IPS-18c (cell line): Measurements from ENCODE around the gene GATA5.

Experiments used
- H3K4me3 ChIP-seq: 2 replicates; pipeline ENCODE4 v1.7.0; 2013; ENCODE audit warnings: low read depth, mild to moderate bottlenecking, low read length, moderate library complexity; ENCODE audit not compliant: insufficient read depth
- H3K9me3 ChIP-seq: one replicate; pipeline ENCODE4 v1.6.1; 2013; ENCODE audit warnings: mild to moderate bottlenecking, low read length, moderate library complexity; ENCODE audit not compliant: control insufficient read depth, insufficient read depth

The GATA5 gene

DNA sequence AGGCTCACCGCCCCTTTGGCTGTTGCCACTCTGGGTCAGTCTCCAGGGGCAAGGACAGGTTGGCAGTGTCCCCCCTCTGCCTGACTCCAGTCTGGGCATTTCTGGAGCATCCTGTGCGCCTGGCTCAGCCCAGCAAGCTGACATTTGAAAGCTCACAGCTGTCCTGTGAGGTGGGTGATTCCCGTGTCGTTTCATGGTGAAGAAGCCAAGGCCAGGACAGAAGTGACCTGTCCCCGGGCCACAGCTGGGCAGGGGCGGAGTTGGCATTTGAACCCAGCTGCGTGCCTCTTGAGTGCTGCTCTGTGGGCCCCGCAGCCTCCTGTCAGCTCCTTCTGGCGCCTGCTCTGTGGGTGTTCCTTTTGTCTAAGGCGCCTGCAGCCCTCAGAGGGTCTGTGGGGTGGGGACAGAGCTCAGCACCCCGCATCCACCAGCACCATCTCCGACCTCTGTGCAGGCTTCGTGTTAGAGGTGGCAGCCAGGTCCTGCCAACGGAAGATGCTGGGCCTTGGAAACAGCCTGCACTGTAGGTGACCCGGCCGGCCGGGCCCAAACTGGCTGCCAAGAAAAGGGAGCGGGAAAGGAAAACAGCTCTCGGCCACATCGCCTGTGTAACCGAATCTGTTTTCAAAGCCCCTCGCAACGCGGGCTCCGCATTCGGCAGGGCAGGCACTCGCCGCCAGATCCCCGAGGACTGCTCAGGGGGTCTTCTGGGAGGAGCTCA lies 5.8 kb upstream of the GATA5 start:
- Histone ChIP-seq H3K9me3 (no peaks in the 10 kb centered on the region), H3K4me3 (no peak overlapping the region)

DNA sequence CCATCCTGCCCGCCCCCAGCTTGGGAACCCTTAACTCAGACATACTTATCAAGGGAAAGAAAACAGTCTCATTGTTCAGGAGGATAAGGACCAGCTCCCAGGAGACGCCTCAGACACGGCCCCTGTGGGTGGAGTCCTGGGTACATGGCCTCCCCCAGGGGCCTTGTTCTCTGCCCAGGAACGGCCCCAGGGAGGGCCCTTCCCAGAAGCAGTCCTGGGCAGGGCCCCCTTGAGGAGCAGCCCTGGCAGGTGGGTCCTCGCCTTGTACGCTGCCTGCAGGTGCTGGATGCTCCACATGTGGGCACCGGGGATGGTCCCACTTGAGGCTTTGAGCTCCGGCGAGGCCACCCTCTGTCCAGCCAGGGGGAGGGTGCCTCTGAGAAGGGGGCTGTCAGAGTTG lies 4.5 kb upstream of the GATA5 start:
- Histone ChIP-seq H3K9me3 (no peaks in the 10 kb centered on the region), H3K4me3 (no peak overlapping the region)

DNA sequence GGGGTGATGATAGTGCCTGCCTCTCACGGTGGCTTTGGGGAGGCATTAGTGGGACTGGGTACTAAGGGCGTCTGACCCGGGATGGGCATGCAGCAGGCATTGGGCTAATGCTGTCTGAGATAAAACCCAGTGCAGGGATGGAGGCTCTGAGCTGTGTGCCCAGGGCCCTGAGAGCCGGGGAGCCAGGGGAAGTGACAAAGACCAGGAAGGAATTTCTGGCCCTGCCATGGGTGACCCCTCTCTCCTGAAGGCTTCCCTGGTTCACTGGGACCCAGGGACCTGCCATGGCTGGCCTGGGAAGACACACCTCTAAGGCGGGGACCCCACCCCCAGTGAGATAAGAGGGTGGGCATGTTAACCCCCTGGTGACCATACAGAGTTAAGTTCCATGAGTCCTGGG lies 3.9 kb upstream of the GATA5 start:
- H3K9me3 ChIP-seq = no peaks in the 10 kb centered on the region

DNA sequence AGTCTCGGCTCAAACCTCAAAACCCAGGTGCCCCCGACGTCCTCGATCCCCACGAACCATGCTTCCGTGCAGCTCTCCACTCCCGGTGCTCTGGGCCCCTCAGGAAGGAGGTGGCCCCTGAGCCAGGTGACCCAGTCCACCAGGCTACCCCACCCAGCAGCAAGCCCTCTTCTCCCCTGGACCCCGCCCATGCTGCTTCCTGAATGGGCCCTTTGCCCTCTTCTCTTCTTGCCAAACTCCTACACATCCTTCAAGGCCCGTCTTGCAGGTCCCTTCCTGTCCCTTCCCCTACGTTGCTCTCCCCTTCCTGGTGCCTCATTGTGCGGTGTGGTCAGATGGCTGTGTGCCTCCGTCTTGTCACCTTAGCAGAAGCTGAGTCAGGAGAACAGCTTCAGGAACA lies 3.4 kb upstream of the GATA5 start:
- H3K4me3 ChIP-seq = no peak overlapping the region
- H3K9me3 ChIP-seq = no peaks in the 10 kb centered on the region

More for the DNA sequence above, 3.9 kb upstream of the GATA5 start:
- H3K4me3 ChIP-seq = no peak overlapping the region

DNA sequence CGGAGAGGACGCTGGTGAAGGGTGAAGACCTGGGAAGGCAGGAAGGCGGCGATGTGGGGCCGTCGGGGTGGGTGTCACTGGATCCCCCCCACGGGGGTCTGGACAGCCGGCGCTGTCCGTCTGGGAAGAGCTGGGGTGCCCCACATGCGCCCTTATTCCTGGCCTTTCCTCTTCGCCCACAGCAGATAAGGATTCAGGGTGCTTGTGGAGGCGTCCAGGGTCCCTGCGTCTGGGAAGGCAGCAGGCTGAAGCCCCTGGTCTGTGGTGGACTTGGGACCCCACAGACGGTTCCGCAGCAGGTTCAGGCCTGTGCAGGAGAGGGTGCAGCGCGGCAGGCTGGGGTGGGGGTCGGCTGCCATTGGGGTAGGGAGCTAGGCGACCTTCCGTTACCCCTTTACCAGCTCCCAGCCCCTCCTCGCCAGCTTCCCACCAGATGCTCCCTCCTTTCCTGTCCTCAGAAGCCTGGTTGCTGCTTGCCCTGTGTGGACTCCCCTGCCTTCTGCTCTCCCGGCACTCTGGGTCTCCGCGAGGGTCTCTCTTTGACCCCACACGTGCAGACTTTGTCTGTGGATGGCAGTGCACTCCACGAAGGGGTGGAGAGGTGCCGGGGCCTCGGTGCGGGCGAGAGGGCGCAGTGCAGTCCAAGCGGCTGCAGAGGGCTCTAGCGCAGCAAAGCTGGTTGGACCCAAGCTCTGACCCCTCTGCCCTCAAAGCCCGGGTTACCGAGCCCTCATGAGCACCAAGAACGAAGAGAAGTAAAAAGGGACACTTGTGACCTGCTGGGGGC lies 2.1 kb upstream of the GATA5 start:
- Histone ChIP-seq H3K4me3 (no peak overlapping the region), H3K9me3 (no peaks in the 10 kb centered on the region)

DNA sequence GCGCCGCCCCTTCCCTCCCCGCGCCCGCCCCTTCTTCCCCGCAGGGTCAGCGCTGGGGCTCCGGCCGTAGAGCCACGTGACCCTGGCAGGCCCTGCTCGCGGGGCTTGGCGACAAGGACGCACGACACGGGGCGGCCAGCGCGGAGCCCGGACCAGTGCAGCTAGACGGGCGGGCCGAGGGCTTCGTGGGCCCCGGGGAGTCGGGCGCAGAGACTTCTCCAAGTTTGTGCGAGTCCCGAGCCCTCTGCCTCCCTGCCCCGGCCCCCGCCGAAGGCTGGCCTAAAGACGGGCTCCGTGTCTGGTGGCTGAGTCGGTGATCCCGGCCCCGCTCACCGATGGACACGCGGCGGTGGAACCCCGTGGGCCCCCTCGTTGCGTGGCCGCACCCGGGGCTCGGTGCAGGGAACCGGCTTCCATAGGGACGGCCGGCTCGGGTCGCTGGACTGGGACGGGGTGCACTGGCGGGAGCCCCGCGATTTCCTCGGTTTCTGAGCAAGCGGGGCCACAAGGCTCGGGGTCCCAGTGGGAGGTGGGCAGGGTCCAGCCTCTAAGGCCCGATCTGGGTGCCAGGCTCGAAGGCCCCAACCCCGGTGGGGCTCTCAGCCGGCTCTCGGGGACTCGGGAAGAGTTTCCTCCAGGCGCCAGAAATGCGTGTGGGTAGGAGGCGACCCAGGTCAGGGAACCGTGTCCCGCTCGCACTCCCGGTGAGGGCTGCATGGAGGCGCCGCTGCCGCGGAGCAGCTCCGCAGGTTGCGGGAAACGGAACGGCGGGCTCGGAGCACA lies 452 bp upstream of the GATA5 start:
- no peaks in the 10 kb centered on the region for H3K9me3 ChIP-seq
- peak overlapping the region; percentile 49 for H3K4me3 ChIP-seq

DNA sequence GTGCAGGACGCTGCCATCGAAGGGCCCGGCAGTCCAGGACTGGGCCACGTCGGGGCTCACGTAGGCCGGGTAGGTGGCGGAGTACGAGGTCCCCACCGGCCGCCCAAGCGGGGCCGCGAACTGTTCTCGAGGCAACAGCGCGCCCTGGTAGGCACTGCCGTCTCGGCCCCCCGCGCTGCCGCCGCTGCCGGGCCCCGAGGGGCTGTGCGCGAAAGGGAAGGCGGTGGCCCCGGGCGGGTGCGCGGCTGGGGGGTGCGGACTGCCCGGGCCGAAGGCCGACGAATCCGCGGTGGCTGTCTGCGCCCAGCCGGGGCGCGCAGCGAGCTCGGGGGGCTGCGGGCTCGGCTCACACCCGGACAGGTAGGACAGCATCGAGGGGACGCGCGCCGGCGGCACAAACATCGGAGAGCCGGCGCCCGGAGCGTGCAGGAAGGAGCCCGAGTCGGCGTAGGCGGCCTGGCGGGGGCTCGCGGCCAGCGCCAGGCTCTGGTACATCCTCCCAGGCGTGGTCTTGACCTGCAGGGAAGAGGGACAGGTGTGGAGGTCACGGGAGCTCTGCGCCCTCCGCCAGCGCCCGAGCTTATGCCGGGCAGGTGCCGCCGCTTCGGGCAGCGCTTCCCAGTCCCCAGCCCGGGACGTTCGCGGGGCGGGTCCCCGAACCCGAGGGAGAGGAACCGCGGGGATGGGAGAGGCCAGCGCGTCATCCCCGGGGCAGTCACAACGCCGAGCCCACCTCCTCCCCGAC lies 596 bp downstream of the GATA5 start:
- Histone ChIP-seq H3K9me3 (no peaks in the 10 kb centered on the region), H3K4me3 (peak overlapping the region; percentile 46; the same call in 1 of the 2 replicates)

DNA sequence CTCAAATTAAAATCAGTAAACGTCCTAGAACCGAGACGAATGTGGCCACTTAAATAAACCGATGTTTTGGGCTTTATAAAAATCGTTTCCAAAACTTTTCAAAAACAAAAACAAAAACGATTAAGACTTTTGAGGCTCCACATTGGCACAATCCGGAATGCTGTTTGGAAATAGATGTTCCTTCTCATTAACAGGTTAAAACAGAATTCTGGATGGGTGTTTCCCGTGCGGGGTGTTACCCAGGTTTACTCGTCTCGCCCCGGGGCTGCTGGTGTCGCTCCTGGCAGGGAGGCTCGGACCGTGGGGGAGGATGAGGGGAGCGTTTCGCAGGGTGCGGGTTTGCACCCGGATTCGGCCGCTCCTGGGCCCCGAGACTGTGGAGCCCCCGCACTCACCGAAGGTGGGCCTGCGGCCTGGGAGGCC lies 1.2 kb downstream of the GATA5 start:
- Histone ChIP-seq H3K9me3 (no peaks in the 10 kb centered on the region), H3K4me3 (peak overlapping the region; percentile 46; the same call in 1 of the 2 replicates)

DNA sequence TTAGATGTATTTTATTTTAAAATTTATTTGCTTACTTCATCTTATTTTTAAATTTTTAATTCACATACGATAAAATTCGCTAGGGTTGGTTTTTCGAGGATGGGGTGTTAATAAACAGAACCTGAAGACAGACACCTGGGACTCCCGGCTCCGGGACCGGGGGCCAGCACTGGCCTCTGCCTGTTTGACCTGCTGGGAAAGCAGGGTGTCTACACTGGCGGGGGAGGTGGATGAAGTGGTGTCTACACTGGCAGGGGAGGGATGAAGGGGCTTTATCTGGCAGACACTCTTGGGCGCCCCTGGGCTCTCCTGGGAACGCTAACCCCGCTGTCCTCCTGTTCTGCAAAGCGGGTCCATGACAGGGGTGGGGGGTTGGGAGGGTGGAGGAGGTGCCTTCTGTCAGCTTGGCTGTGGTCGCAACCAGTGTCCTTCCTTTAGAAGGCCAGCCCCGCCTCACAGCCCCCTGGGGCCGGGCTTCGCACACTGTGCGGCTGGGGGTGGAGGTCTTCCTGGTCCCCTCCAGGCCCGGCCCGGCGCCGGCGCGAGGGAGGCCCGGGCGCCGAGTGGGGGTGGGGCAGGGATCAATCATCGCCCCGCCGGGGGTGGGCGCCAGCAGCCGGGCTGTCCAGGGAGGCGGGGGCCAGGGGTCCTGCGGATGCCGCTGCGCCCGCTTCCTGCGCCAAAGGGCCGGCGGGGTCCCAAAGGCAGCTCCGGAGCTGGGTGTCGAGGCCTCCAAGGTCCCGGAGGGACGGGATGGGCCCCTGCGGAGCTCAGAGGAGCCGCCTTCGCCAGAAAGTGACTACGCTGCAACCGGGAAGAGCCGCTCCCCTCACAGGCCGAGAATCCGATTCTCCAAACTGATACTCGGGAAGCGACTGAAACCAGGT lies 1.8 kb downstream of the GATA5 start:
- Histone ChIP-seq H3K4me3 (peak overlapping the region; percentile 38), H3K9me3 (no peaks in the 10 kb centered on the region)

DNA sequence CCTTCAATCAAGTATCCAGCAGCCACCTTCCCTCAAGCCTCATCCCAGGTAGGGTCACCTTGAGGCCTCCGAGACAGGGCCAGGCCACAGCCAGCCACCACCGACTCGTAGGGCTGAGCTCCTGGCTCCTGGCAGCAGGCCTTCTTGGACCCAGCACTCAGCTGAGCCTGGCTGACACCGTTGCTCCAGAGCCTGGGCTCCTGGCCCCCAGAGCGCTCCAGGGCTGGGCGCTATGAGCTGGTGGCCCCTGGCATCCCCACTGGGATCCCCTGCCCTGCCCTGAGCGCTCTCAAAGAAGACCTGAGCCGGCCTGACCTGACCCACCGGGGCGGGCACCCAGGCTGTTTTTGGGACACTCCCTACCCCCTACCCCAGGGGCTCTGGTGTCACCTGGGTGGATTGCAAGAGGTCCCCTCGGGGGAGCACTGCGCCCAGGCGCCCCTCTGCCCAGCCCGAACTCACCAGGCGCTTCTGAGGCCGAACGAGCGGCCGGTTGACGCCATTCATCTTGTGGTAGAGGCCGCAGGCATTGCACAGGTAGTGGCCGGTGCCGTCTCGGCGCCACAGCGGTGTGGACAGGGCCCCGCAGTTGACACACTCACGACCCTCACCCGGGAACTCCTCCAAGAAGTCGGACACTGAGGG lies 2.7 kb downstream of the GATA5 start:
- Histone ChIP-seq H3K9me3 (no peaks in the 10 kb centered on the region), H3K4me3 (no peak overlapping the region)

DNA sequence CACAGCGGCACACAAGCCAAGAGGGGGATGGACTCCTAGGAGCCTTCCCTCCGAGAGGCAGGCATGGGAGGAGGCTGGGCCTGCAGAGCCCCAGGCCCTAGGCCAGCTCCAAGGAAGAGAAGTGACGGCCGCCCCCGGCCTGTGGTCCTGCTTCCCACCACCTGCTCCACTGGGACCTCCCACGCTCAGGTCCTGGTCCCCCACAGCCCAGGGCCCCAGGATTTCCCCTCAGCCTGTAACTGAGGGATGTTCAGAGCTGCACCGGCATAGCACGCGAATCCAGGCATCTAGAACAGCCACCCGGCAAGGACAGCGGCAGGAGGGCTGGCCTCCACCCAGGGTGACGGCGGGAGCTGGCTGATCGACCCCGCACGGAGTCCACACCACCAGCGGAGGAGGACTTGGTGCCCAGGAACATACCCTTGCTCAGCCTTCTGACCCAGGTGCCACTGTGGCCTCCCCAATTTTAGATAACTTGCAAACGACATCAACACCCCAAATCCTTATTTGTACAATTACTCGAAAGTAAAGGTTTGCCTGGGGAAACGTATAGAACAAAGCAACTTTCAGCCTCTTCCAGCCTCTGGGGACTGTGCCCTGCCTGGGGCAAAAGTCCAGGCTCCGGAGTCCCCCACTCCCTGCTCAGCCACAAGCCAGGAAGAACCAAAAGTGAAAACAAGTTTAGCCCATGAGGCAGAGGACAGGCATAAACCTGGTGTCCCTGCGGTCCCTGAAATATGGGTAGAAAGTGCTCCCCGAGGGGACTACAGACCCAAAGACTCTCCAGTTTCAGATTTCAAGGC lies 3.5 kb downstream of the GATA5 start:
- no peak overlapping the region for H3K4me3 ChIP-seq
- H3K9me3 ChIP-seq = no peaks in the 10 kb centered on the region

DNA sequence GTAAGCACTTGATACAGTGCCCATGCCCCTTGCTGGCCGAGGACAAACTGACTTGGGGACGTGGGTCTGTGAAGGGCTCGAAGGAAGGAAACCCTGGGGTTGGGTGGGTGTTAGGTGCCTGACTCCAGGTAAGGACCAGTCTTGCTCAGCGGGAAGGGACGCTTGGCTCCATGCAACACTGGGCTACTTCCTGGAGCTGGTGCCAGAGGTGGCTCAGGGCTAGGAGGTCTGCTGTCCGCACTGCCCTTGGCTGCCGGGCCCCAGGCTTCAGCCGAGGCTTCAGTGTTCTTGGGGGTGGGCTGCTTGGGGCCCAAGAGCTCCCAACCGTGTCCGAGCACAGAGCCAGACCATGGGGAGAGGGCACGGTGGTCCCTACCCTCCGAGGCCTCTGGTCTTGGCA lies 5.3 kb downstream of the GATA5 start:
- Histone ChIP-seq H3K9me3 (no peaks in the 10 kb centered on the region), H3K4me3 (no peak overlapping the region)

DNA sequence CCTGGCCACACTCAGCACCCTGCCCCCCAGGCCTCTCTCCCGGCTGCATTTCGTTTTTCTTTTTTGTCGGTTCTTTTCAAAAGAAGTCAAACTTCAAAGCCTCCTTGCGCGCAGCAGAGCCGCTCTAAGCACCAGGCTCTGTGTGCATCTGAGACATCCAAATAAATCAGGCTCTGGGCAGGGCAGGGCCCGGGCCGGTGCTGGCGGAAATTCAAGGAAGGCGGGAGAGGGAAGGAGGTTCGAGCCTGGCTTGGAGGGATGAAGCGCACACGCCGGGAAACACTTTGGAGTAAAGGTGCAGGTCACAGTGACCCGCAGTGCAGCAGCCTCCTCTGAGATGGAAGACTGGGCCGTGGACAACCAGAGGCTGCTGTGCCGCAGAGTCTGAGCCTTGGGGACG lies 5.8 kb downstream of the GATA5 start:
- Histone ChIP-seq H3K4me3 (no peak overlapping the region), H3K9me3 (no peaks in the 10 kb centered on the region)

DNA sequence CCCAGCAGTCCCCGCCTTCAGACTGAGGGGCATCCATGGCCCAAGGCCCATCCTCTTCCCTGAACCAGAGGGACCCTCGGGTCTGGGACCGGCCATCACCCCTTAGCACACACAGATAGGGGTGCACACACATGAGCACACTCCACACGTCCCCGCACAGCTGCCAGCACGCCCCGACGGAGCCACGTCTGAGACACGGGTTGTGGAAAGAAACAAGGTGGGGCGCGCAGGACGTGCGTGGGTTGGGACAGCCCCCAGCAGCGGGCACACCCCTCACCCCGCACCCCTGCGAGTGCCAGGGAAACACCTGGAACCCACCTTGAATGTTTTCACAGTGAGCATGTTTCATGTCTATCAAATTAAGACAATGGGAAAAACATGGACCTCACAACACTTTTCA lies 6.4 kb downstream of the GATA5 start:
- H3K4me3 ChIP-seq = no peak overlapping the region
- H3K9me3 ChIP-seq = no peaks in the 10 kb centered on the region

DNA sequence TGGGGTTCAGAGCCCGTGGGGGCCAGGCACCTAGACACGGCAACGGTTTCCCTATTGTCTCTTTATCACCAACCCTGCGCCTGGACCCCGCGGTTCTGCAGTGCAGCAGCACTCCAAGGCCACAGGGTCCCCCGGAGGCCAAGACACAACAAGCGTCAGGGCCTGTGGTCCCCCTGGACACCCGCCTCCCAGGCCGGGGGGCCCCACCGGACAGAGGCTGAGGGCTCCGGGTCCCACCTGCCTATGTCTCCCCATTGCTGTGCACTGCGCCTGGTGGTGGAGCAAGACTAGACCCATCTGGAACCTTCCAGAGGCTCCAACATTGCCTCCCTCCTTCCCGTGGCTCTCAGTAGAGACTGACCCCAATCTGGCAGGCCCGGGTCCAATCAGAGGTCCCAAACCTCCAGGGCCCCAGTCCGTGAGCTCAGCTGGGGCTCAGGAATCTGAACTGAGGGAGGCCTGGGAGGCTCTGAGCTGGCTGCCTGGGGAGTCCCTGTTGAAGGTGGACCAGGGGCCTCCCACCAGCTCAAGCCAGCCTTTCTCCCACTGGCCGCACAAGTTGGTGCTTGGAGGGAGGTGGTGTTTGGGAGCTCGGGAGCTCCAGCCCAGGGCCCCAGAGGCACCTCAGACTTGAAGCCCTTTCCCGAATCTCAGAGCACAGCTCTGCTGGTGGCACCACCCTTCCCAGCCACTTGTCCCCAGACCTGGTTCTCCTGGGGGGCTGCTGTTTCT lies 8.8 kb downstream of the GATA5 start:
- Histone ChIP-seq H3K4me3 (no peak overlapping the region), H3K9me3 (no peaks in the 10 kb centered on the region)
